ENCODE measurements around the gene ITPR2.

- TF ChIP-seq, protein P1, sequence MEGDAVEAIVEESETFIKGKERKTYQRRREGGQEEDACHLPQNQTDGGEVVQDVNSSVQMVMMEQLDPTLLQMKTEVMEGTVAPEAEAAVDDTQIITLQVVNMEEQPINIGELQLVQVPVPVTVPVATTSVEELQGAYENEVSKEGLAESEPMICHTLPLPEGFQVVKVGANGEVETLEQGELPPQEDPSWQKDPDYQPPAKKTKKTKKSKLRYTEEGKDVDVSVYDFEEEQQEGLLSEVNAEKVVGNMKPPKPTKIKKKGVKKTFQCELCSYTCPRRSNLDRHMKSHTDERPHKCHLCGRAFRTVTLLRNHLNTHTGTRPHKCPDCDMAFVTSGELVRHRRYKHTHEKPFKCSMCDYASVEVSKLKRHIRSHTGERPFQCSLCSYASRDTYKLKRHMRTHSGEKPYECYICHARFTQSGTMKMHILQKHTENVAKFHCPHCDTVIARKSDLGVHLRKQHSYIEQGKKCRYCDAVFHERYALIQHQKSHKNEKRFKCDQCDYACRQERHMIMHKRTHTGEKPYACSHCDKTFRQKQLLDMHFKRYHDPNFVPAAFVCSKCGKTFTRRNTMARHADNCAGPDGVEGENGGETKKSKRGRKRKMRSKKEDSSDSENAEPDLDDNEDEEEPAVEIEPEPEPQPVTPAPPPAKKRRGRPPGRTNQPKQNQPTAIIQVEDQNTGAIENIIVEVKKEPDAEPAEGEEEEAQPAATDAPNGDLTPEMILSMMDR (IDR thresholded peaks at IDR 0.05) = no peak
- TF ChIP-seq POLR2A (IDR thresholded peaks at IDR 0.05; ENCODE audit: low read length) (no peak), CEBPB (IDR thresholded peaks at IDR 0.05) (no peak), KDM1A (IDR thresholded peaks at IDR 0.05; ENCODE audit: low read depth) (no peak), POLR2AphosphoS2 (conservative IDR thresholded peaks at IDR 0.05; ENCODE audit: low read length) (no peak), RFX5 (IDR thresholded peaks at IDR 0.05) (no peak), NFE2L2 (conservative IDR thresholded peaks at IDR 0.05; ENCODE audit: low read length) (no peak), JUNB (IDR thresholded peaks at IDR 0.05) (no peak)
Observed at GRCh38 chr12:26751179-26751578, 81.8 kb downstream of the ITPR2 start.

All from A549 (cell line).